Gastrocnemius medialis (tissue), 4 donors: ENCODE measurements around the gene TBC1D3I.
"Not testable (repeated sequence)": the region's sequence is repeated elsewhere in the genome, so short reads cannot be mapped to it uniquely, and the experiment has no call there.

Experiments
- POLR2A ChIP-seq, 2 donors: fragments of 450-650 bp; IDR thresholded peaks; one replicate each; pipeline ENCODE4 v1.6.1; 2017; ENCODE audit warnings: antibody characterized with exemption in 2 of 2, mild to moderate bottlenecking in 2 of 2, moderate library complexity in 2 of 2
- TF ChIP-seq, protein P1 (sequence below), 5 experiments: fragments of 450-650 bp in 3 of 5; fragments of 200-600 bp in 2 of 5; sonication (generic) in 2 of 5; IDR thresholded peaks in 4 of 5; conservative IDR thresholded peaks in 1 of 5; 1 replicate in 4 of 5; 2 replicates in 1 of 5; pipeline ENCODE4 v1.5.1; 2016 to 2019; ENCODE audit warnings: antibody characterized with exemption in 5 of 5, mild to moderate bottlenecking in 3 of 5, moderate library complexity in 3 of 5

GRCh38 chr17:36264470-36264869, at the start of gene TBC1D3I:
- TF ChIP-seq, protein P1, sequence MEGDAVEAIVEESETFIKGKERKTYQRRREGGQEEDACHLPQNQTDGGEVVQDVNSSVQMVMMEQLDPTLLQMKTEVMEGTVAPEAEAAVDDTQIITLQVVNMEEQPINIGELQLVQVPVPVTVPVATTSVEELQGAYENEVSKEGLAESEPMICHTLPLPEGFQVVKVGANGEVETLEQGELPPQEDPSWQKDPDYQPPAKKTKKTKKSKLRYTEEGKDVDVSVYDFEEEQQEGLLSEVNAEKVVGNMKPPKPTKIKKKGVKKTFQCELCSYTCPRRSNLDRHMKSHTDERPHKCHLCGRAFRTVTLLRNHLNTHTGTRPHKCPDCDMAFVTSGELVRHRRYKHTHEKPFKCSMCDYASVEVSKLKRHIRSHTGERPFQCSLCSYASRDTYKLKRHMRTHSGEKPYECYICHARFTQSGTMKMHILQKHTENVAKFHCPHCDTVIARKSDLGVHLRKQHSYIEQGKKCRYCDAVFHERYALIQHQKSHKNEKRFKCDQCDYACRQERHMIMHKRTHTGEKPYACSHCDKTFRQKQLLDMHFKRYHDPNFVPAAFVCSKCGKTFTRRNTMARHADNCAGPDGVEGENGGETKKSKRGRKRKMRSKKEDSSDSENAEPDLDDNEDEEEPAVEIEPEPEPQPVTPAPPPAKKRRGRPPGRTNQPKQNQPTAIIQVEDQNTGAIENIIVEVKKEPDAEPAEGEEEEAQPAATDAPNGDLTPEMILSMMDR (IDR thresholded peaks at IDR 0.05 in 4 of 5, conservative IDR thresholded peaks at IDR 0.05 in 1 of 5), result not testable (repeated sequence)
- TF ChIP-seq POLR2A (IDR thresholded peaks at IDR 0.05), result not testable (repeated sequence)
